HepG2 (cell line): ENCODE results near the gene FAM222A. TPM values are rescaled to one million over a fixed set of nuclear protein-coding genes. Genes with fewer than 3 reads are reported as not detected.

ENCODE experiments used
- ATAC-seq: fragments of 200-7000 bp; cut with Tn5 transposase; 3 replicates; pipeline ENCODE4 v1.9.1; 2020; ENCODE audit warnings: mild to moderate bottlenecking, moderate library complexity
- BruUV-seq: library from RNA; stranded (reverse); fragments of 400-500 nt; replicated peaks from 2 replicates; lab custom pipeline; 2021; lab: Mats Ljungman, UMichigan
- CTCF ChIA-PET: fragments of 300-600 bp; formaldehyde crosslinking; extraction: SDS; loops from one replicate; lab custom pipeline; 2021; ENCODE audit warnings: low total read pairs, inconsistent platforms, low intra/inter-chr PET ratio; lab: Yijun Ruan, JAX
- POLR2A ChIA-PET: fragments of 350-600 bp; sonication (Branson Sonifier 250); formaldehyde crosslinking; loops from one replicate; lab custom pipeline; 2020; ENCODE audit warnings: antibody characterized with exemption, inconsistent platforms; lab: Yijun Ruan, JAX
- DNase-seq: peaks from one replicate; pipeline ENCODE4 v3.0.0-alpha.2; 2015; ENCODE audit warnings: low spot score
- FAIRE-seq: peaks from 3 replicates; lab custom pipeline; 2011; peaks lifted over from hg19 to GRCh38; lab: Jason Lieb, UNC
- H2AFZ ChIP-seq: one replicate; pipeline ENCODE4 v1.6.1; 2011; ENCODE audit warnings: low read length, inconsistent platforms
- H3K27ac ChIP-seq: fragments of 300-600 bp; 3 replicates; pipeline ENCODE4 v1.8.0; 2011; ENCODE audit warnings: mixed run types, mild to moderate bottlenecking, mixed read lengths, low read length, inconsistent platforms; ENCODE audit not compliant: insufficient read depth; ENCODE audit errors: extremely low read length
- H3K27me3 ChIP-seq, 2 experiments: fragments of 200-600 bp in 1 of 2; 2 replicates in 1 of 2; 3 replicates in 1 of 2; pipeline versions ENCODE4 v1.6.0 to v1.8.0; 2011; ENCODE audit warnings: low read length in 2 of 2, mild to moderate bottlenecking in 2 of 2, moderate library complexity in 2 of 2, inconsistent platforms in 1 of 2; ENCODE audit not compliant: insufficient read depth in 2 of 2, control insufficient read depth in 1 of 2
- H3K36me3 ChIP-seq, 2 experiments: fragments of 200-600 bp in 1 of 2; replicated peaks in 1 of 2; 2 replicates in 1 of 2; 3 replicates in 1 of 2; pipeline versions ENCODE4 v1.5.1 to v1.8.0; 2011; ENCODE audit warnings: low read length in 2 of 2, inconsistent platforms in 1 of 2; ENCODE audit not compliant: insufficient read depth in 2 of 2, control insufficient read depth in 1 of 2
- H3K4me1 ChIP-seq: 2 replicates; pipeline ENCODE4 v1.5.1; 2012; ENCODE audit warnings: low read length, inconsistent platforms; ENCODE audit not compliant: insufficient read depth
- H3K4me2 ChIP-seq: 2 replicates; pipeline ENCODE4 v1.6.0; 2011; ENCODE audit warnings: low read depth, low read length, inconsistent platforms
- H3K4me3 ChIP-seq, 3 experiments: fragments of 200-600 bp in 1 of 3; sonication (generic), shearing (Covaris generic) in 1 of 3; replicated peaks in 1 of 3; 2 replicates each; pipeline ENCODE4 v1.5.1; 2011 to 2016; ENCODE audit warnings: low read length in 3 of 3, inconsistent platforms in 2 of 3, low read depth in 2 of 3, mild to moderate bottlenecking in 2 of 3, control low read depth in 1 of 3, mixed read lengths in 1 of 3; ENCODE audit not compliant: insufficient read depth in 1 of 3
- H3K79me2 ChIP-seq: one replicate; pipeline ENCODE4 v1.6.1; 2011; ENCODE audit warnings: low read length, inconsistent platforms; ENCODE audit not compliant: insufficient read depth
- H3K9ac ChIP-seq: 2 replicates; pipeline ENCODE4 v1.6.0; 2011; ENCODE audit warnings: mild to moderate bottlenecking, low read depth, low read length, inconsistent platforms; ENCODE audit not compliant: insufficient read depth
- H3K9me3 ChIP-seq: 2 replicates; pipeline ENCODE4 v1.5.1; 2012; ENCODE audit warnings: mild to moderate bottlenecking, low read length
- H4K20me1 ChIP-seq: 2 replicates; pipeline ENCODE4 v1.6.0; 2011; ENCODE audit warnings: inconsistent platforms, mild to moderate bottlenecking, low read length, moderate library complexity; ENCODE audit not compliant: insufficient read depth
- ATAD3A ChIP-seq: sonication (generic); formaldehyde crosslinking; IDR thresholded peaks from 2 replicates; pipeline ENCODE4 v1.4.0; 2020; ENCODE audit warnings: missing genetic modification reagents
- DPF2 ChIP-seq: sonication (generic); formaldehyde crosslinking; IDR thresholded peaks from 2 replicates; pipeline ENCODE4 v1.4.0; 2020; ENCODE audit warnings: mild to moderate bottlenecking, low read depth, missing genetic modification reagents, borderline replicate concordance
- HNRNPL ChIP-seq: fragments of 200-400 bp; formaldehyde crosslinking; IDR thresholded peaks from 2 replicates; pipeline ENCODE4 v1.6.1; 2017; ENCODE audit warnings: mild to moderate bottlenecking, low read depth, low read length
- PTBP1 ChIP-seq: fragments of 200-400 bp; formaldehyde crosslinking; IDR thresholded peaks from 2 replicates; pipeline ENCODE4 v1.6.1; 2018; ENCODE audit warnings: low read length, low read depth; ENCODE audit not compliant: poor library complexity, severe bottlenecking
- SCMH1 ChIP-seq: sonication (generic); formaldehyde crosslinking; IDR thresholded peaks from 2 replicates; pipeline ENCODE4 v1.9.0; 2021; ENCODE audit warnings: missing genetic modification reagents, mild to moderate bottlenecking, borderline replicate concordance
- SPEN ChIP-seq: sonication (generic); formaldehyde crosslinking; IDR thresholded peaks from 2 replicates; pipeline ENCODE4 v1.5.1; 2020; ENCODE audit warnings: low read depth, mild to moderate bottlenecking, missing genetic modification reagents
- ZNF629 ChIP-seq: sonication (generic); formaldehyde crosslinking; conservative IDR thresholded peaks from 2 replicates; pipeline ENCODE4 v1.5.0; 2020; ENCODE audit warnings: missing genetic modification reagents
- WGBS: methylation state at CpG from one replicate; pipeline ENCODE4 v1.1.6; 2017; ENCODE audit warnings: low lambda C conversion rate; 5-methylcytosine and 5-hydroxymethylcytosine counted together
- in situ Hi-C: cut with HindIII; loops from 2 replicates; pipeline ENCODE4 v1.10.0; 2017; ENCODE audit warnings: low pct_unique_long_range_greater_than_20kb; ENCODE audit not compliant: extremely low pct_ligation_motif_present
- intact Hi-C: fragments of 100-400 bp; cut with micrococcal nuclease; formaldehyde crosslinking; loops from one replicate; pipeline ENCODE4 v1.10.0; 2022; ENCODE audit not compliant: unreplicated experiment
- polyA plus RNA-seq, 8 experiments: library from polyadenylated mRNA; depleted of rRNA in 3 of 8; stranded (reverse) in 7 of 8; unstranded in 1 of 8; fragments of >200 nt; fragmentation: Illumina TruSeq in 4 of 8; extraction: Trizol in 4 of 8; gene quantifications; 2 replicates each; pipeline versions ENCODE4 v1.2.1 to v1.2.3, GENCODE V29; 2011 to 2016; ENCODE audit warnings: low read depth in 4 of 8, missing spikeins in 1 of 8, mixed read lengths in 1 of 8; ENCODE audit not compliant: insufficient read depth in 1 of 8
- total RNA-seq, 5 experiments: library from RNA; depleted of rRNA; stranded (reverse); fragments of >200 nt; fragmentation: Illumina TruSeq; extraction: Trizol; gene quantifications; 2 replicates each; pipeline ENCODE4 v1.2.3, GENCODE V29; 2016; ENCODE audit warnings: low read depth in 1 of 5

Gene FAM222A
- total and polyA plus RNA-seq, 2 of the 13 experiments (the other 11 are each of a cell fraction or from before 2014, with no cell fraction given): 2.7 to 9.6 TPM

GRCh38 chr12:109724321-109724892, 10.8 kb downstream of the FAM222A start:
- Histone ChIP-seq H3K4me1 (peaks cover 82% of the 10 kb centered on the region), H3K4me3 (no peak overlapping the region), H3K36me3 (no peaks in the 10 kb centered on the region), H3K4me2 (no peak overlapping the region), H3K27ac (no peak overlapping the region), H3K9ac (no peak overlapping the region), H2AFZ (no peak overlapping the region), H3K27me3 (no peaks in the 10 kb centered on the region), H3K79me2 (peaks cover 13% of the 10 kb centered on the region), H4K20me1 (no peaks in the 10 kb centered on the region), H3K9me3 (no peaks in the 10 kb centered on the region)
- 96% methylated on average over 7 of the region's 14 CpGs for WGBS
- in situ Hi-C loops: no loop called here
- ATAC-seq (no peak), DNase-seq (no peak), FAIRE-seq (no peak)
- CTCF ChIA-PET: no interaction called here
- BruUV-seq: no TSS peak
- POLR2A ChIA-PET: interaction anchor here (1.2 to 2.7 kb wide), 3 partner anchors 10 to 17 kb away, joined by 3 to 8 read pairs (median 4); no protein-coding TSS in a partner anchor
- TF ChIP-seq PTBP1: no peak
- TF ChIP-seq SCMH1 (CRISPR knock-in tag): no peak
- peak; percentile 64; the same call in 1 of the 2 replicates for TF ChIP-seq HNRNPL
- no peak for TF ChIP-seq ATAD3A
- TF ChIP-seq DPF2: no peak
- no peak for TF ChIP-seq SPEN (CRISPR knock-in tag)
- peak; percentile 62 for TF ChIP-seq ZNF629
- intact Hi-C loops: no loop called here
